Measurements from ENCODE around the gene CYB561D1.

CYB561D1 gene

GRCh38 chr1:109543283-109543987 lies 49.5 kb downstream of the CYB561D1 start:
- H3K9ac ChIP-seq (ENCODE audit: low read length): no peak overlapping the region
- H3K9me3 ChIP-seq (ENCODE audit: control insufficient read depth, insufficient read depth, low read depth, low read length): no peaks in the 10 kb centered on the region
- H3K36me3 ChIP-seq (ENCODE audit: control insufficient read depth, insufficient read depth, low read length): no peaks in the 10 kb centered on the region

GRCh38 chr1:109543988-109544735 lies 50.3 kb downstream of the CYB561D1 start:
- no peaks in the 10 kb centered on the region for H3K36me3 ChIP-seq (ENCODE audit: control insufficient read depth, insufficient read depth, low read length)
- no peaks in the 10 kb centered on the region for H3K9me3 ChIP-seq (ENCODE audit: control insufficient read depth, insufficient read depth, low read depth, low read length)
- H3K4me3 ChIP-seq (ENCODE audit: low read depth, low read length): no peak overlapping the region
- H3K27ac ChIP-seq (ENCODE audit: low read depth, low read length): no peak overlapping the region
- H3K4me1 ChIP-seq (ENCODE audit: control insufficient read depth, insufficient read depth, low read length): peaks cover 13% of the 10 kb centered on the region
- peaks cover 4% of the 10 kb centered on the region; the same call in 1 of the 2 replicates for H3K27me3 ChIP-seq (ENCODE audit: control insufficient read depth, insufficient read depth, low read length)
- no peak overlapping the region for H3K9ac ChIP-seq (ENCODE audit: low read length)

More at GRCh38 chr1:109543283-109543987, 49.5 kb downstream of the CYB561D1 start:
- Histone ChIP-seq H3K4me1 (ENCODE audit: control insufficient read depth, insufficient read depth, low read length) (peaks cover 13% of the 10 kb centered on the region), H3K27ac (ENCODE audit: low read depth, low read length) (no peak overlapping the region), H3K27me3 (ENCODE audit: control insufficient read depth, insufficient read depth, low read length) (peaks cover 4% of the 10 kb centered on the region; the same call in 1 of the 2 replicates), H3K4me3 (ENCODE audit: low read depth, low read length) (no peak overlapping the region)

- Histone ChIP-seq H3K9ac (ENCODE audit: low read length) (peak overlapping the region; percentile 26), H3K4me3 (ENCODE audit: low read depth, low read length) (peak overlapping the region; percentile 99), H3K36me3 (ENCODE audit: control insufficient read depth, insufficient read depth, low read length) (no peaks in the 10 kb centered on the region), H3K27me3 (ENCODE audit: control insufficient read depth, insufficient read depth, low read length) (no peaks in the 10 kb centered on the region), H3K9me3 (ENCODE audit: control insufficient read depth, insufficient read depth, low read depth, low read length) (no peaks in the 10 kb centered on the region), H3K27ac (ENCODE audit: low read depth, low read length) (peak overlapping the region; percentile 27; the same call in 1 of the 2 replicates), H3K4me1 (ENCODE audit: control insufficient read depth, insufficient read depth, low read length) (peaks cover 13% of the 10 kb centered on the region)
Measured at GRCh38 chr1:109546311-109547109, 52.6 kb downstream of the CYB561D1 start.

GRCh38 chr1:109547463-109548320 lies 53.8 kb downstream of the CYB561D1 start:
- peak overlapping the region; percentile 76 for H3K27ac ChIP-seq (ENCODE audit: low read depth, low read length)
- H3K4me1 ChIP-seq (ENCODE audit: control insufficient read depth, insufficient read depth, low read length): peaks cover 13% of the 10 kb centered on the region
- H3K9ac ChIP-seq (ENCODE audit: low read length): peak overlapping the region; percentile 81
- no peaks in the 10 kb centered on the region for H3K36me3 ChIP-seq (ENCODE audit: control insufficient read depth, insufficient read depth, low read length)
- no peaks in the 10 kb centered on the region for H3K9me3 ChIP-seq (ENCODE audit: control insufficient read depth, insufficient read depth, low read depth, low read length)
- H3K4me3 ChIP-seq (ENCODE audit: low read depth, low read length): peak overlapping the region; percentile 99
- no peaks in the 10 kb centered on the region for H3K27me3 ChIP-seq (ENCODE audit: control insufficient read depth, insufficient read depth, low read length)

- Histone ChIP-seq H3K4me1 (ENCODE audit: control insufficient read depth, insufficient read depth, low read length) (peaks cover 13% of the 10 kb centered on the region), H3K9ac (ENCODE audit: low read length) (peak within 1 kb of the TSS; percentile 97), H3K9me3 (ENCODE audit: control insufficient read depth, insufficient read depth, low read depth, low read length) (no peaks in the 10 kb centered on the region), H3K27me3 (ENCODE audit: control insufficient read depth, insufficient read depth, low read length) (no peaks in the 10 kb centered on the region), H3K36me3 (ENCODE audit: control insufficient read depth, insufficient read depth, low read length) (no peaks in the 10 kb centered on the region), H3K27ac (ENCODE audit: low read depth, low read length) (peak within 1 kb of the TSS; percentile 76), H3K4me3 (ENCODE audit: low read depth, low read length) (peak within 1 kb of the TSS; percentile 99)
Measured at GRCh38 chr1:109548321-109549267, 54.7 kb downstream of the CYB561D1 start, which contains the start of gene GNAI3. Gene GNAI3, plus strand, starts transcription at chr1:109548615. Its CDS starts 106 bp downstream, at chr1:109548721.

All from HUES6 (cell line).